A673 (cell line): Measurements from ENCODE around the gene SLC35F1. TPM values are rescaled to one million over a fixed set of nuclear protein-coding genes. Genes with fewer than 3 reads are reported as not detected.

Experiments used
- BruUV-seq: library from RNA; stranded (reverse); fragments of 400-500 nt; replicated peaks from 2 replicates; lab custom pipeline; 2021; lab: Mats Ljungman, UMichigan
- CTCF ChIA-PET: fragments of 300-600 bp; sonication (Branson Sonifier 250); formaldehyde crosslinking; loops from one replicate; lab custom pipeline; 2022; ENCODE audit warnings: antibody characterized with exemption; lab: Charles Lee
- POLR2A ChIA-PET: fragments of 300-600 bp; sonication (Branson Sonifier 250); formaldehyde crosslinking; loops from one replicate; lab custom pipeline; 2022; ENCODE audit warnings: antibody characterized with exemption; ENCODE audit not compliant: low non-redundant PET; lab: Charles Lee
- DNase-seq: peaks from one replicate; pipeline ENCODE4 v3.0.0-alpha.2; 2015; ENCODE audit warnings: low spot score
- H3K27ac ChIP-seq: fragments of 200-600 bp; sonication (generic); 2 replicates; pipeline ENCODE4 v1.5.1; 2016; ENCODE audit warnings: mixed run types, low read depth, mild to moderate bottlenecking, mixed read lengths, antibody characterized with exemption, low read length; ENCODE audit not compliant: poor library complexity, severe bottlenecking
- H3K27me3 ChIP-seq: fragments of 200-600 bp; sonication (generic); replicated peaks from 2 replicates; pipeline ENCODE4 v1.6.1; 2017; ENCODE audit warnings: mixed run types, low read depth, mild to moderate bottlenecking, mixed read lengths, antibody characterized with exemption, low read length; ENCODE audit not compliant: insufficient read depth, poor library complexity
- H3K36me3 ChIP-seq: fragments of 200-600 bp; sonication (generic); 2 replicates; pipeline ENCODE4 v1.6.1; 2016; ENCODE audit warnings: mixed run types, mild to moderate bottlenecking, mixed read lengths, antibody characterized with exemption, low read length; ENCODE audit not compliant: insufficient read depth, poor library complexity, severe bottlenecking
- H3K4me1 ChIP-seq: fragments of 200-600 bp; sonication (generic); 2 replicates; pipeline ENCODE4 v1.6.1; 2017; ENCODE audit warnings: mixed run types, mild to moderate bottlenecking, mixed read lengths, antibody characterized with exemption, low read length; ENCODE audit not compliant: insufficient read depth, poor library complexity, severe bottlenecking
- H3K4me3 ChIP-seq: fragments of 200-600 bp; sonication (generic); 2 replicates; pipeline ENCODE4 v1.5.1; 2016; ENCODE audit warnings: low read depth, mixed run types, mild to moderate bottlenecking, mixed read lengths, low read length; ENCODE audit not compliant: poor library complexity, severe bottlenecking
- H3K9me3 ChIP-seq: fragments of 200-600 bp; sonication (generic); 2 replicates; pipeline ENCODE4 v1.6.1; 2016; ENCODE audit warnings: mixed run types, low read depth, mild to moderate bottlenecking, mixed read lengths, antibody characterized with exemption, low read length; ENCODE audit not compliant: poor library complexity, severe bottlenecking
- CTCF ChIP-seq: fragments of 300-800, 200-600 bp; sonication (generic); conservative IDR thresholded peaks from 2 replicates; pipeline ENCODE4 v1.5.1; 2017; ENCODE audit warnings: low read depth, mild to moderate bottlenecking, antibody characterized with exemption, low read length, moderate library complexity, mixed read lengths
- EZH2 ChIP-seq: fragments of 200-600 bp; sonication (generic); IDR thresholded peaks from 2 replicates; pipeline ENCODE4 v1.6.1; 2017; ENCODE audit warnings: borderline replicate concordance, low read depth, mild to moderate bottlenecking, mixed read lengths, antibody characterized with exemption, low read length; ENCODE audit not compliant: poor library complexity, severe bottlenecking
- intact Hi-C: fragments of 100-400 bp; cut with micrococcal nuclease; formaldehyde crosslinking; loops from one replicate; pipeline ENCODE4 v1.10.0; 2022; ENCODE audit not compliant: unreplicated experiment
- total RNA-seq: library from RNA; stranded (reverse); gene quantifications from 2 replicates; pipeline ENCODE4 v1.2.3, GENCODE V29; 2021

SLC35F1 gene
- total RNA-seq, 1 experiment from 2014 or later, result 5.3 TPM

- ChIA-PET CTCF (no interaction called here), POLR2A (no interaction called here)
- no TSS peak for BruUV-seq
- Histone ChIP-seq H3K27ac (no peak overlapping the region), H3K27me3 (no peaks in the 10 kb centered on the region), H3K4me3 (no peak overlapping the region), H3K4me1 (peaks cover 2% of the 10 kb centered on the region), H3K9me3 (no peaks in the 10 kb centered on the region), H3K36me3 (no peaks in the 10 kb centered on the region)
- intact Hi-C loops, result no loop called here
- TF ChIP-seq CTCF, result no peak
- TF ChIP-seq EZH2, result no peak
- DNase-seq, result no peak
Measured at GRCh38 chr6:117985916-117986315, 78.9 kb downstream of the SLC35F1 start.

- Histone ChIP-seq H3K9me3 (no peaks in the 10 kb centered on the region), H3K4me1 (peaks cover 7% of the 10 kb centered on the region), H3K36me3 (no peaks in the 10 kb centered on the region), H3K4me3 (no peak overlapping the region), H3K27ac (no peak overlapping the region), H3K27me3 (no peaks in the 10 kb centered on the region)
- no TSS peak for BruUV-seq
- TF ChIP-seq CTCF (no peak), EZH2 (no peak)
- DNase-seq, result no peak
- intact Hi-C loops, result no loop called here
- ChIA-PET POLR2A (no interaction called here), CTCF (no interaction called here)
Measured at GRCh38 chr6:117986396-117986795, 79.3 kb downstream of the SLC35F1 start.

- CTCF ChIA-PET, result no interaction called here
- no TSS peak for BruUV-seq
- intact Hi-C loops, result no loop called here
- Histone ChIP-seq H3K27me3 (peaks cover 3% of the 10 kb centered on the region), H3K9me3 (no peaks in the 10 kb centered on the region), H3K4me3 (no peak overlapping the region), H3K36me3 (no peaks in the 10 kb centered on the region), H3K4me1 (peaks cover 9% of the 10 kb centered on the region), H3K27ac (no peak overlapping the region)
- POLR2A ChIA-PET, result no interaction called here
- DNase-seq, result no peak
- TF ChIP-seq CTCF (no peak), EZH2 (no peak)
Measured at GRCh38 chr6:117989086-117989485, 82.0 kb downstream of the SLC35F1 start.
